HepG2 (cell line): ENCODE data around the gene ZFR. TPM values are rescaled to one million over a fixed set of nuclear protein-coding genes. Genes with fewer than 3 reads are reported as not detected.
A peak's percentile ranks its signal among the peaks of the same experiment; 100 is the strongest.

Experiments
- ATAC-seq: fragments of 200-7000 bp; cut with Tn5 transposase; 3 replicates; pipeline ENCODE4 v1.9.1; 2020; ENCODE audit warnings: mild to moderate bottlenecking, moderate library complexity
- BruUV-seq: library from RNA; stranded (reverse); fragments of 400-500 nt; replicated peaks from 2 replicates; lab custom pipeline; 2021; lab: Mats Ljungman, UMichigan
- CTCF ChIA-PET: fragments of 300-600 bp; formaldehyde crosslinking; extraction: SDS; loops from one replicate; lab custom pipeline; 2021; ENCODE audit warnings: low total read pairs, inconsistent platforms, low intra/inter-chr PET ratio; lab: Yijun Ruan, JAX
- POLR2A ChIA-PET: fragments of 350-600 bp; sonication (Branson Sonifier 250); formaldehyde crosslinking; loops from one replicate; lab custom pipeline; 2020; ENCODE audit warnings: antibody characterized with exemption, inconsistent platforms; lab: Yijun Ruan, JAX
- DNase-seq: peaks from one replicate; pipeline ENCODE4 v3.0.0-alpha.2; 2015; ENCODE audit warnings: low spot score
- FAIRE-seq: peaks from 3 replicates; lab custom pipeline; 2011; peaks lifted over from hg19 to GRCh38; lab: Jason Lieb, UNC
- H2AFZ ChIP-seq: one replicate; pipeline ENCODE4 v1.6.1; 2011; ENCODE audit warnings: low read length, inconsistent platforms
- H3K27ac ChIP-seq: fragments of 300-600 bp; 3 replicates; pipeline ENCODE4 v1.8.0; 2011; ENCODE audit warnings: mixed run types, mild to moderate bottlenecking, mixed read lengths, low read length, inconsistent platforms; ENCODE audit not compliant: insufficient read depth; ENCODE audit errors: extremely low read length
- H3K27me3 ChIP-seq, 2 experiments: fragments of 200-600 bp in 1 of 2; 2 replicates in 1 of 2; 3 replicates in 1 of 2; pipeline versions ENCODE4 v1.6.0 to v1.8.0; 2011; ENCODE audit warnings: low read length in 2 of 2, mild to moderate bottlenecking in 2 of 2, moderate library complexity in 2 of 2, inconsistent platforms in 1 of 2; ENCODE audit not compliant: insufficient read depth in 2 of 2, control insufficient read depth in 1 of 2
- H3K36me3 ChIP-seq, 2 experiments: fragments of 200-600 bp in 1 of 2; replicated peaks in 1 of 2; 2 replicates in 1 of 2; 3 replicates in 1 of 2; pipeline versions ENCODE4 v1.5.1 to v1.8.0; 2011; ENCODE audit warnings: low read length in 2 of 2, inconsistent platforms in 1 of 2; ENCODE audit not compliant: insufficient read depth in 2 of 2, control insufficient read depth in 1 of 2
- H3K4me1 ChIP-seq: 2 replicates; pipeline ENCODE4 v1.5.1; 2012; ENCODE audit warnings: low read length, inconsistent platforms; ENCODE audit not compliant: insufficient read depth
- H3K4me2 ChIP-seq: 2 replicates; pipeline ENCODE4 v1.6.0; 2011; ENCODE audit warnings: low read depth, low read length, inconsistent platforms
- H3K4me3 ChIP-seq, 3 experiments: fragments of 200-600 bp in 1 of 3; sonication (generic), shearing (Covaris generic) in 1 of 3; replicated peaks in 1 of 3; 2 replicates each; pipeline ENCODE4 v1.5.1; 2011 to 2016; ENCODE audit warnings: low read length in 3 of 3, inconsistent platforms in 2 of 3, low read depth in 2 of 3, mild to moderate bottlenecking in 2 of 3, control low read depth in 1 of 3, mixed read lengths in 1 of 3; ENCODE audit not compliant: insufficient read depth in 1 of 3
- H3K79me2 ChIP-seq: one replicate; pipeline ENCODE4 v1.6.1; 2011; ENCODE audit warnings: low read length, inconsistent platforms; ENCODE audit not compliant: insufficient read depth
- H3K9ac ChIP-seq: 2 replicates; pipeline ENCODE4 v1.6.0; 2011; ENCODE audit warnings: mild to moderate bottlenecking, low read depth, low read length, inconsistent platforms; ENCODE audit not compliant: insufficient read depth
- H3K9me3 ChIP-seq: 2 replicates; pipeline ENCODE4 v1.5.1; 2012; ENCODE audit warnings: mild to moderate bottlenecking, low read length
- H4K20me1 ChIP-seq: 2 replicates; pipeline ENCODE4 v1.6.0; 2011; ENCODE audit warnings: inconsistent platforms, mild to moderate bottlenecking, low read length, moderate library complexity; ENCODE audit not compliant: insufficient read depth
- KLF12 ChIP-seq: sonication (generic); formaldehyde crosslinking; IDR thresholded peaks from 2 replicates; pipeline ENCODE4 v1.4.0; 2020; ENCODE audit warnings: missing genetic modification reagents, borderline replicate concordance
- SAP130 ChIP-seq: IDR thresholded peaks from 2 replicates; pipeline ENCODE4 v1.6.1; 2016; ENCODE audit warnings: low read depth
- SCMH1 ChIP-seq: sonication (generic); formaldehyde crosslinking; IDR thresholded peaks from 2 replicates; pipeline ENCODE4 v1.9.0; 2021; ENCODE audit warnings: missing genetic modification reagents, mild to moderate bottlenecking, borderline replicate concordance
- ZNF431 ChIP-seq: sonication (generic); formaldehyde crosslinking; IDR thresholded peaks from 2 replicates; pipeline ENCODE4 v1.9.0; 2022; ENCODE audit warnings: missing genetic modification reagents, low read depth, mild to moderate bottlenecking, borderline replicate concordance
- ZNF512B ChIP-seq: sonication (generic); formaldehyde crosslinking; IDR thresholded peaks from 2 replicates; pipeline ENCODE4 v1.5.1; 2020; ENCODE audit warnings: missing genetic modification reagents, mild to moderate bottlenecking, borderline replicate concordance
- WGBS: methylation state at CpG from one replicate; pipeline ENCODE4 v1.1.6; 2017; ENCODE audit warnings: low lambda C conversion rate; 5-methylcytosine and 5-hydroxymethylcytosine counted together
- in situ Hi-C: cut with HindIII; loops from 2 replicates; pipeline ENCODE4 v1.10.0; 2017; ENCODE audit warnings: low pct_unique_long_range_greater_than_20kb; ENCODE audit not compliant: extremely low pct_ligation_motif_present
- intact Hi-C: fragments of 100-400 bp; cut with micrococcal nuclease; formaldehyde crosslinking; loops from one replicate; pipeline ENCODE4 v1.10.0; 2022; ENCODE audit not compliant: unreplicated experiment
- polyA plus RNA-seq, 8 experiments: library from polyadenylated mRNA; depleted of rRNA in 3 of 8; stranded (reverse) in 7 of 8; unstranded in 1 of 8; fragments of >200 nt; fragmentation: Illumina TruSeq in 4 of 8; extraction: Trizol in 4 of 8; gene quantifications; 2 replicates each; pipeline versions ENCODE4 v1.2.1 to v1.2.3, GENCODE V29; 2011 to 2016; ENCODE audit warnings: low read depth in 4 of 8, missing spikeins in 1 of 8, mixed read lengths in 1 of 8; ENCODE audit not compliant: insufficient read depth in 1 of 8
- total RNA-seq, 5 experiments: library from RNA; depleted of rRNA; stranded (reverse); fragments of >200 nt; fragmentation: Illumina TruSeq; extraction: Trizol; gene quantifications; 2 replicates each; pipeline ENCODE4 v1.2.3, GENCODE V29; 2016; ENCODE audit warnings: low read depth in 1 of 5

ZFR gene
- total and polyA plus RNA-seq, 2 of the 13 experiments (the other 11 are each of a cell fraction or from before 2014, with no cell fraction given) = 89.0 to 92.8 TPM

DNA sequence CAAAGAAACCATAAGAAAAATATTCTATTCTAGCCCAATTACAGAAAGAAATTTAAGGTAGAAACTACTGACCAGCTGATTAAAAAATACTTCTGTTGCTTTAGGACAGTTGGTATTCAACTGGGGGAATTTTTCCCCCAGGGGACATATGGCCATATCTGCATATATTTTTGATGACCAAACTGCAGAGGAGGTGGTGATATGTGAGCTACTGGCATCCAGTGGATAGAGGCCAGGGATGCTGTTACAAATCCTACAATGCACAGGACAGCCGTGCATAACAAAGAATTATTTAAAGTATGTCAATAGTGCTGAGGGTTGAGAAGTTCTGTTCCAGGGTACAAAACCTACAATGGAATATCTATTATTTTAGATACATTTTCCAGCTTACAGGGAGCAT, 24.0 kb downstream of the ZFR start (continued):
- TF ChIP-seq ZNF512B (CRISPR knock-in tag) = no peak

DNA sequence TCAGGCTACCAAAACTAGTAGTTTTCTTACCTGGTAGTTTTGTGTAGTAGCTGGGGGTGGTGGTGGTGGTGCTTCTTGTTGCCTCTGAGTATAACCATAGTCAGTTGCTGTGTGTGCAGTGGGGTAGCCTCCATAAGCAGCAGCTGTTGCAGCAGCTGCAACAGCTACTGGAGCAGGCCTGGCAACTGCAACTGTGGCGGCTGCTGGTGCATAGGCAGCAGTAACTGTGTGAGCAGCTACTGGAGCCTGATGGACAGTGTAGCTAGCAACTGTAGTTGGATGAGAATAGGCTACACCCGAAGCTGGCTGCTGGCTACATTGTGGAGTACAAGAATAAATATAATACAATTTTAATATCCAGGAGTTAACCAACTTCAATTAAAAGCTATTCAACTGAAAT, 24.7 kb downstream of the ZFR start:
- BruUV-seq = no TSS peak
- DNase-seq (no peak), FAIRE-seq (no peak), ATAC-seq (peak; percentile 37; the same call in 2 of the 3 replicates)
- Histone ChIP-seq H4K20me1 (peaks cover 44% of the 10 kb centered on the region), H3K4me2 (no peak overlapping the region), H3K36me3 (peaks cover 7 to 63% of the 10 kb centered on the region in 2 experiments), H3K27ac (no peak overlapping the region), H2AFZ (no peak overlapping the region), H3K27me3 (no peaks in the 10 kb centered on the region), H3K79me2 (peaks cover 74% of the 10 kb centered on the region), H3K9ac (no peak overlapping the region), H3K9me3 (no peaks in the 10 kb centered on the region), H3K4me1 (no peaks in the 10 kb centered on the region), H3K4me3 (no peak overlapping the region)
- POLR2A ChIA-PET = no interaction called here
- TF ChIP-seq SCMH1 (CRISPR knock-in tag) (no peak), KLF12 (no peak), ZNF431 (CRISPR knock-in tag) (no peak), SAP130 (no peak)
- CTCF ChIA-PET = no interaction called here
- 96% methylated on average over 2 of the region's 2 CpGs for WGBS
- in situ Hi-C loops = no loop called here
- intact Hi-C loops = no loop called here
